ENCODE results near the gene C20orf144. TPM values are rescaled to one million over a fixed set of nuclear protein-coding genes. Genes with fewer than 3 reads are reported as not detected.
A peak's percentile ranks its signal among the peaks of the same experiment; 100 is the strongest.
"Not testable (repeated sequence)": the region's sequence is repeated elsewhere in the genome, so short reads cannot be mapped to it uniquely, and the experiment has no call there.

Gene C20orf144
- total RNA-seq, 1 experiment from 2014 or later: 0.24 TPM

DNA sequence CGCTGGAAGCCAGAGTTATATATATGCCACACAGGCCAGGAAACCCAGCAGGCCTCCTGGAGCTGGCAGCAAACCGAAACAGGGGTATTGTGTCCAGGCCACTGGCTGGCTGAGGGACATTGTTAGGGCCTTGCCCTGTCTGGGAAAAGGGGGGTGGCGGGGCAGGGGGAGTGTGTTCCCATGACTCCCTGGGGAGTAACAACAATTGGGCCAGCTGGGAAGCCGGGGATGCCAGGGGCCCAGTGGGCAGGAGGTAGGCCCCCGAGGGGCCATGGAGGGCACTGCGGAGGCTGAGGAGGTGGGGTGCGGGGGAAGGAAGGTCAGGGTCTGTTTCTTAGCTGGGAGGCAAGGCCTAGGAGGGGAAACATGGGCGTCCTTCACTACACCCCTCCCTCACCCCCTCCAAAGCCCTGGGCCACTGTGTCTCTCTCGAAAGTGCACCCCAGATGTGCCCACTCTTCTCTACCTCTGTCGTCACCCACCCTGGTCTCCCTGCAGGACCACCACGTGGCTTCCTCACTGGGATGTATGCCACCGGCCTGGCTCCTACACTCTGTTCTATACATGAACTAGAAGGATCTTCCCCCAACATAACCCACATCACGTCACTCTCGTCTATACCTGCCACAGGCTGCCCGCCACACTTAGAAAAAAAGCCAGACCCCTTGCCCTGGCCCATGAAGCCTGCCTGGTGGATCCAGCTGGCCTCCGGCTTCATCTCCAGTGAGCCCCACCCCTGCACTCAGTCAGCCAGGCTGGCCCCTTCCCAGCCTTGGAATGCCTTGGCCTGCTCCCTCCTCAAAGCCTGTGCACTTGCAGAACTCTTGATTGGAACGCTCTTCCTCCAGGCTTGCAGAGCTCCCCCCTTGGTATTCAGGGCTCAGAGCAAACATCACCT, 31.9 kb downstream of the C20orf144 start:
- DNase-seq (ENCODE audit: low read depth): no peak

DNA sequence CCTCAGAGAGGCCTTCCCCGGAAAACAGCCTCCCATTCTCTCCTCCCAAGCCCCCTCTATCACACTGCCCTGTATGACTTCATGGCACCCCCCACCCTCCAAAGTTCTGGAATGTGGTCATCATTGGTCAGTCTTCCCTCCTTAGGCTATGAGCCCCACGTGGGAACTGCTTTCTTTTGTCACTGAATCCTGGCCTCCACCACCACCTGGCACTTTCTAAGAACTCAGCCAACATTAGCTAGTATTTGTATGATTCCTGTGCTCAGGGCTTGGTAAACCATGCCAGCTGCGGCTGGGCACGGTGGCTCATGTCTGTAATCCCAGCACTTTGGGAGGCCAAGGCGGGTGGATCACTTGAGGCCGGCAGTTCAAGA, 32.5 kb downstream of the C20orf144 start:
- DNase-seq (ENCODE audit: low read depth): no peak

DNA sequence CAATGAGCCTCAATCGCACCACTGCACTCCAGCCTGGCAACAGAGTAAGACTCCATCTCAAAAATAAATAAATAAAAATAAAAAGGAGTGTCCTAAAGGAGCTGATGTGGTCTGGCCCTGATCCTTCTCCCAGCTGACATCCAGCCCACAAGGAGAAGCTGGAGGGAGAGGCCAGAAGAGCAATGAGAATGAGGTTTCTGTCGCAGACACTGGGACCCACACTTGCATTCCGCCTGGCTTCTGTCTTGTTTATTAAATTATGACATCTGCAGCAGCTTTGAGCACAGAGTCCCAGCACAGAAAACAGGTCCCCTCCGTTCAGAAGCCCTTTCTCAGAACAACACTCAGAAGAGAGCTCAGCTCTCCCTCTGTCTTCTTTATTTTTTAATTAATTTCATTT, 34.3 kb downstream of the C20orf144 start:
- no peak for DNase-seq (ENCODE audit: low read depth)

DNA sequence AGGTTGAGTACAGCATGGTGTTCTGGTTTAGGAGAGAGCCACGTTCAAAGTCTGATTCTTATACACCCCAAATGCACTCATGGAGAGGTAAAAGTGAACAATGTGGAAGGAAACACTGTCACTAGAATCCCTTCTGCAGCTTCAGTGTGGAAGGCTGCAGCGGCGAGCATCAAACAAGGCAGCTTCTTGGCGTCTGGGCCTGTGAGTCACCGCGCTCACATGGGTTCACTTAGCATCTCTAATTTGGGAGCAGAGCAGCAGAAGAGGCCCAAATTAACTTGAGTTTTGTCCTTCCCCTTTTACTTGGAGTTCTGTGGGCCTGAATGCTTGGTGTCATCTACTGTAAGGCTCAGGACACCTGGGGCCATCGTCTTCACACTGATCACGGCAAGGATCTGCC, 35.0 kb downstream of the C20orf144 start:
- peak; percentile 82 for DNase-seq (ENCODE audit: low read depth)

DNA sequence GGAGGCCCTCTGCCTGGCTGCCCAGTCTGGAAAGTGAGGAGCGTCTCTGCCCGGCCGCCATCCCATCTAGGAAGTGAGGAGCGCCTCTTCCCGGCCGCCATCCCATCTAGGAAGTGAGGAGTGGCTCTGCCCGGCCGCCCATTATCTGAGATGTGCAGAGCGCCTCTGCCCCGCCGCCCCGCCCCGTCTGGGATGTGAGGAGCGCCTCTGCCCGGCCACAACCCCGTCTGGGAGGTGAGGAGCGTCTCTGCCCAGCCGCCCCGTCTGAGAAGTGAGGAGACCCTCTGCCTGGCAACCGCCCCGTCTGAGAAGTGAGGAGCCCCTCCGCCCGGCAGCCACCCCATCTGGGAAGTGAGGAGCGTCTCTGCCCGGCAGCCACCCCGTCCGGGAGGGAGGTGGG, 36.8 kb downstream of the C20orf144 start:
- DNase-seq (ENCODE audit: low read depth): not testable (repeated sequence)

DNA sequence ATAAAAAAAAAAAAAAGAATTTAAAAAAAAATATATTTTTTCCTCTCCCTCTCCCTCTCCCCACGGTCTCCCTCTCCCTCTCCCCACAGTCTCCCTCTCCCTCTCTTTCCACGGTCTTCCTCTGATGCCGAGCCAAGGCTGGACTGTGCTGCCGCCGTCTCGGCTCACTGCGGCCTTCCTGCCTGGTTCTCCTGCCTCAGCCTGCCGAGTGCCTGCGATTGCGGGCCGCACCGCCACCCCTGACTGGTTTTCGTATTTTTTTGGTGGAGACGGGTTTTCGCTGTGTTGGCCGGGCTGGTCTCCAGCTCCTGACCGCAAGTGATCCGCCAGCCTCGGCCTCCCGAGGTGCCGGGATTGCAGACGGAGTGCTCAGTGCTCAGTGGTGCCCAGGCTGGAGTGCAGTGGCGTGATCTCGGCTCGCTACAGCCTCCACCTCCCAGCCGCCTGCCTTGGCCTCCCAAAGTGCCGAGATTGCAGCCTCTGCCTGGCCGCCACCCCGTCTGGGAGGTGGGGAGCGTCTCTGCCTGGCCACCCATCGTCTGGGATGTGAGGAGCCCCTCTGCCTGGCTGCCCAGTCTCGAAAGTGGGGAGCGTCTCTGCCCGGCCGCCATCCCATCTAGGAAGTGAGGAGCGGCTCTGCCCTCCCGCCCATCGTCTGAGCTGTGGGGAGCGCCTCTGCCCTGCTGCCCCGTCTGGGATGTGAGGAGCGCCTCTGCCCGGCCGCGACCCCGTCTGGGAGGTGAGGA, 38.7 kb downstream of the C20orf144 start:
- not testable (repeated sequence) for DNase-seq (ENCODE audit: low read depth)

DNA sequence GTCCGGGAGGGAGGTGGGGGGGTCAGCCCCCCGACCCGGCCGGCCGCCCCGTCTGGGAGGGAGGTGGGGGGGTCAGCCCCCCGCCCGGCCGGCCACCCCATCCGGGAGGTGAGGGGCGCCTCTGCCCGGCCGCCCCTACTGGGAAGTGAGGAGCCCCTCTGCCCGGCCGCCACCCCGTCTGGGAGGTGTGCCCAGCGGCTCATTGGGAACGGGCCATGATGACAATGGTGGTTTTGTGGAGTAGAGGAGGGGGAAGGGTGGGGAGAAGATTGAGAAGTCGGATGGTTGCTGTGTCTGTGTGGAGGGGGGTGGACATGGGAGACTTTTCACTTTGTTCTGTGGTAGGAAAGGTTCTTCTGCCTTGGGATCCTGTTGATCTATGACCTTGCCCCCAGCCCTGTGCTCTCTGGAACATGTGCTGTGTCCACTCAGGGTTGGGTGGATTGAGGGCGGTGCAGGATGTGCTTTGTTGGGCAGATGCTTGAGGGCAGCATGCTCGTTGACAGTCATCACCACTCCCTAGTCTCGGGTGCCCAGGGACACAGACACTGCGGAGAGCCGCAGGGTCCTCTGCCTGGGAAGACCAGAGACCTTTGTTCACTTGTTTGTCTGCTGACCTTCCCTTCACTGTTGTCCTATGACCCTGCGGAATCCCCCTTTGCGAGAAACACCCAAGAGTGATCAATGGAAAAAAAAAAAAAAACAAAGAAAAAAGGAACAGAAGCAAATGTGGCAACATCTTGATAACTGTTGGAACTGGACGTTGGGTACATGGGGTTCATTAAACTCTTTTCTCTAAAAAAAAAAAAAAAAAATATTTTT, 39.7 kb downstream of the C20orf144 start:
- DNase-seq (ENCODE audit: low read depth): peak; percentile 42

DNA sequence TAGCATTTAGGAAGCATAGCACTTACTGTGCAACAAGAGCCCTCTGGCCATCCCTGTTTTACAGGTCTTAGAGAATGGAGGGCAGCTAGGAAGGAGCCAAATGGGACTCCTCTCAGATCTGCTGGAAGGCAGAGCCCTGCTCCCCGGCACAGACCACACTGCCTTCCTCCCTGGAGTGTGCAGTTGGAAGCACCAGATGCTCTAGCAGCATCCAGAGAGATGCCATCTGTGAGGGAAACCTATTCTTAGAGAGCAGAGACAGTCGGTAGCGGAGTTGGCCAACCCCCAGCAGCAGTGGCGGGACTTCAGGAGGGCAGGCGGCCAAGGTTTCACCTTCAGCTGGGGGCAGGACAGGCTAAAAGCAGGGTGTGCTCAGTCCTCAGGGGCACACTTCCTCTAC, 40.7 kb downstream of the C20orf144 start:
- DNase-seq (ENCODE audit: low read depth): no peak

DNA sequence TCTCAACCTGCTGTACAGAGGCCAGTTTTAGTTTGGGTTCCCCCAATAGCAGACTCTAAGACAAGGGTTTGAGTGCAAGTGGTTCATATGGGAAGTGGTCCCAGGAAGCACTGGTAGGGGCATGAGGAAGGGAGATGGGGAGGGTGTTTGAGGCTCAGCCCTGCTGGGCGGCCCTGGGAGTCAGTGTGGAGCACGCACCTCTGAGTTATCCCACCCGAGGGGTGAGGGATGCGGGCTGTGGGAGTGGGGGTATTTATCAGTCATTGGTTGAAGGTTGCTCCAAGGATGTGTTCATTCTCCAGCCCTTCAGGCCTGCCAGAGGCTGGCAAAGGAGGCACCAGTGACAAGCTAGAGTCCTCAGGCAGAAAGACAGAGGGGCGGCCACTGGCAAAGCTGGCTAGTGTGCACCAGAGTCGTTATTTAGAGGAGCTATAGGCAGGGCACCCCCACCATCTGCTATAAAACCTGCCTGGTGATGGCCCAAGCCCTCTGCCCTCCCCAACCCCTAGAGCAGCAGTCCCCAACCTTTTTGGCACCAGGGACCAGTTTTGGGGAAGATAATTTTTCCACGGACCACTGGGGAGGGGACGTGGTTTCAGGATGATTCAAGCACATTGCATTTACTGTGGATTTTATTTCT, 41.5 kb downstream of the C20orf144 start:
- DNase-seq (ENCODE audit: low read depth): no peak

DNA sequence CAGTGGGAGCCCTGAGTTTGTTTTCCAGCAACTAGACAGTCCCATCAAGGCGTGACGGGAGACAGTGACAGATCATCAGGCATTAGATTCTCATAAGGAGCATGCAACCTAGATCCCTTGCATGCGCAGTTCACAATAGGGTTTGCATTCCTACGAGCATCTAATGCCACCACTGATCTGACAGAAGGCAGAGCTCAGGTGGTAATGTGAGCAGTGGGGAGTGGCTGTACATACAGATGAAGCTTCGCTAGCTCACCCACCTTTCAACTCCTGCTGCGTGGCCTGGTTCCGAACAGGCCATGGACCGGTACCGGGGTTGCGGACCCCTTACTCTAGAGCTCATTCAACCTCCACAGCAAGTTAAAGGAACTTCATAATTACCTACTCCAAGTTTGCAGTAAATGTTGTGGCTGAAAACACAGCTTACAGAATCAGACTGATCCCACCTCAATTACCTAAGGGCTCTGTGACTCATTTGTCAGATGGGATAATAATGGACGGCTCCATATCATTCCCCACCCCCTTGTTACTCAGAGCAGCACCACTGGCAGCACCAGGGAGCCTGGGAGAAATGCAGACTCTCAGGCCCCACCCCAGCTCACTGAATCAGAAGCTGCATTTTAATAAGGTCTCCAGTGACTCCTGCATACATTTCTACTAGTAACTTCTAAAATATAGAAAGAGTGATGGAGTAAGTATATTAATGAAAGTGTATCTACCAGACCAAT, 42.2 kb downstream of the C20orf144 start:
- DNase-seq (ENCODE audit: low read depth): peak; percentile 32

DNA sequence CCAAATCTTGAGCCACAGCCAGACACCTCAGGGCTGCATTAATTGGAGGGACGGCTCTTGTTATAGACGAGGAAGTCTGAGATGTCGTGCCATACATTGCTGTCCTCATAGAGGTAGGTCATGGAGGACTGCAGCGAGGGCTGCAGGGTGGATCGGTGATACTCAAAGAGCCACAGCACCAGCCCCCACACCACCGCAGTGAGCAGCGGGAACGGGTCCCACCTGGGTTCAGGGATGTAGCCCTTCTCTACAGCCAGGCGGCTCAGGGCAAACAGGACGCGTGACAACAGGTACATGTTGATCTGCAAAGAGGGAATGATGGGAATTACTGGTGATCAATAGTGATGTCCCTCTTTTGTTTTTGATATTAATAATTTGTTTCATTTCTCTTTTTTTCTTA, 45.5 kb downstream of the C20orf144 start:
- DNase-seq (ENCODE audit: low read depth): no peak

DNA sequence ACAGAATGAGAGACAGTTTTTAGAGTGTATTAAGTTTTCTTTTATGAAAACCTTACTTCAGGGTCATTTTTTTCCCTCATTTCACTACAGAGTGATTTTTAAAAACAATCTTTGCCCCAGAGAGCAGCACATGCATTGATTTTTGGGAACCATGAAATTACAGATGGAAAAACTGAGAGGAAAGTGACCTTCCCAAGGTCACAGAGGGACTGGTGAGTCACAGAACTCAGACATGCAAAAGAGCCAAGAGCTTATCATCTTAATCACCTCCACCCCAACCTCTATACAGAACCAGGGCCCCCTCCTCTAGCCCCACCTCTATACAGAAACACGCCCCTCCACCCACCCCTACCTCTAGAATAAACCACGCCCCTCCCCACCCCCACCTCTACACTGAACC, 47.3 kb downstream of the C20orf144 start:
- peak; percentile 38 for DNase-seq (ENCODE audit: low read depth)

DNA sequence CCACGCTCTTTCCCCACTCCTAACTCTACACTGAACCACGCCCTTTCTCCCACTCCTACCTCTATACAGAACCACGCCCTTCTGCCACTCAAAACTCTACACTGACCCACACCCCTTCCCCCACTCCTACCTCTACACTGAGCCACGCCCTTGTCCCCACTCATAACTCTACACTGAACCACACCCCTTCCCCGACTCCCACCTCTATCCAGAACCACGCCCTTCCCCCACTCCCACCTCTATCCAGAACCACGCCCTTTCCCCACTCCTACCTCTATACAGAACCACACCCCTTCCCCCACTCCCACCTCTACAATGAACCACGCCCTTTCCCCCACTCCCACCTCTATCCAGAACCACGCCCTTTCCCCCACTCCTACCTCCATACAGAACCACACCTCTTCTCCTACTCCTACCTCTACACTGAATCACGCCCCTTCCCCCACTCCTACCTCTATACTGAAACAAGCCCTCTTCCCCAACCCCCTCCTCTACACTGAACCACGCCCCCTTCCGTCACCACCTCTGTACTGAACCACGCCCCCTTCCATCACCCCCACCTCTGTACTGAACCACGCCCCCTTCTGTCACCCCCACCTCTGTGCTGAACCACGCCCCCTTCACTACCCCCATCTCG, 47.9 kb downstream of the C20orf144 start:
- DNase-seq (ENCODE audit: low read depth): no peak

DNA sequence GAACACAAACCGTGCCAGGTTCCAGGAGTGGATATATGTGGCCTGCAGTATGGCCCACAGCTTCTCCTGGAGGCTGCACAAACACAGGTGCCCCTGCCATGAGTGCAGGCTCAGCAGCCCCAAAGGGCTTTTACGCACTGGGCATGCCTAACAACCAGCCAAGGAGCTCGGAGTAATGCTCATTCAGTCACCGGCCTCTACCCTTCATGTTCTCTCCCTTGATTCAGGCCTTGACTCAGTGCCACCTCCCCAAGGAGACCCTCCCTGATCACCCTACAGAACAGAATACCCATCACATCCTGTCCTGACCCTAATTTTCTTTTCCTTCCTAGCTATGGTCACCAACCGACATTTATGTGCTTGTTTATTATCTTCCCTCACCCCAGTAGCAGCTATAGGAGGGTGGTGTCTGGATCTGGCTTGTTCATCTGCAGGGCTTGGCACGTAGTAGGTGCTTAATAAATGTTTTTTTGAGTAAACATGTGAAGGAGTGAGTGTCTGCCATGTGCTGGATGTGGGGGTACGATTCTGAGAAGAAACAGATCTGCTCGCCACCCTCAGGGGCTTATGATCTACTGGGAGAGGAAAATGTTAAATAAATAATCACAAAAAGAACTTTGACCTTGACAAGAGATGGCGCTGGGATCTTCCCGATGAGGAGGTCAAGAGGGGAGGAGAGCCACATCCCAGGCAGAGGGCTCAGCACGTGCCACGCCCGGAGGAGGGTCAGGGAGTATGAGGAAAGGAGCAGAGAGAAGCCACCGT, 48.7 kb downstream of the C20orf144 start:
- no peak for DNase-seq (ENCODE audit: low read depth)

DNA sequence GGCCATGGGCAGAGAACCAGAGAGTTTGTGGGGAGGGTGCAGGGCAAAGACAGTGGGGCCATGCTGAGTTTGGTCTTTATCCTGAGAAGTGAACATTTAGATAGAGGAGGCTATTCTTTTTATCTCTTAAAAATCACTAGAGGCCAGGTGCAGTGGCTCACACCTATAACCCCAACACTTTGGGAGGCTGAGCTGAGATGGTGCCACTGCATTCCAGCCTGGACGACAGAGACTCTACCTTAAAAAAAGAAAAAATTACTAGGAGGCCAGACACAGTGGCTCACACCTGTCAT, 49.3 kb downstream of the C20orf144 start:
- DNase-seq (ENCODE audit: low read depth): no peak

Other genes with a start within 250 kb of the C20orf144 start
- 45.1 and 48.4 TPM in 2 replicates for gene SNTA1, start 218.6 kb upstream of the C20orf144 start, total RNA-seq (2014; rRNA removed; shearing (Covaris generic))
- 7.7 and 8.7 TPM in 2 replicates for gene CBFA2T2, start 172.2 kb upstream of the C20orf144 start, total RNA-seq (2014; rRNA removed; shearing (Covaris generic))
- 0.49 TPM in 1 of 2 replicates, not detected in the other for gene ACTL10, start 4.6 kb downstream of the C20orf144 start, total RNA-seq (2014; rRNA removed; shearing (Covaris generic))
- 39.3 and 43.9 TPM in 2 replicates for gene NECAB3, start 12.1 kb downstream of the C20orf144 start, total RNA-seq (2014; rRNA removed; shearing (Covaris generic))
- 28.7 and 33.3 TPM in 2 replicates for gene E2F1, start 24.1 kb downstream of the C20orf144 start, total RNA-seq (2014; rRNA removed; shearing (Covaris generic))
- 16.9 and 20.8 TPM in 2 replicates for gene PXMP4, start 58.0 kb downstream of the C20orf144 start, total RNA-seq (2014; rRNA removed; shearing (Covaris generic))
- gene ZNF341, start 69.7 kb downstream of the C20orf144 start, total RNA-seq (2014; rRNA removed; shearing (Covaris generic)): 1.6 and 2.0 TPM in 2 replicates
- 47.8 and 54.1 TPM in 2 replicates for gene CHMP4B, start 149.0 kb downstream of the C20orf144 start, total RNA-seq (2014; rRNA removed; shearing (Covaris generic))

Data from RPMI7951 (cell line).